Measurements from ENCODE around the gene FRY.
"Not testable (repeated sequence)": the region's sequence is repeated elsewhere in the genome, so short reads cannot be mapped to it uniquely, and the experiment has no call there.

The FRY gene

GRCh38 chr13:31998131-31998530, 33.4 kb upstream of the FRY start:
- no CpG with 5 or more reads among the region's 6 CpGs for WGBS, 2 experiments (ENCODE audit: insufficient coverage in 2 of 2)
- Histone ChIP-seq H3K4me1 (ENCODE audit: control insufficient read depth, insufficient read depth, low read length, poor library complexity, severe bottlenecking) (no peaks in the 10 kb centered on the region), H3K4me3 (ENCODE audit: extremely low read depth, insufficient read depth, low read length, poor library complexity, severe bottlenecking) (no peak overlapping the region), H3K36me3 (ENCODE audit: control insufficient read depth, insufficient read depth, low read length) (no peaks in the 10 kb centered on the region), H3K27ac (ENCODE audit: low read depth, low read length, severe bottlenecking) (no peak overlapping the region), H3K9me3 (ENCODE audit: control insufficient read depth, low read length) (no peaks in the 10 kb centered on the region)

DNA sequence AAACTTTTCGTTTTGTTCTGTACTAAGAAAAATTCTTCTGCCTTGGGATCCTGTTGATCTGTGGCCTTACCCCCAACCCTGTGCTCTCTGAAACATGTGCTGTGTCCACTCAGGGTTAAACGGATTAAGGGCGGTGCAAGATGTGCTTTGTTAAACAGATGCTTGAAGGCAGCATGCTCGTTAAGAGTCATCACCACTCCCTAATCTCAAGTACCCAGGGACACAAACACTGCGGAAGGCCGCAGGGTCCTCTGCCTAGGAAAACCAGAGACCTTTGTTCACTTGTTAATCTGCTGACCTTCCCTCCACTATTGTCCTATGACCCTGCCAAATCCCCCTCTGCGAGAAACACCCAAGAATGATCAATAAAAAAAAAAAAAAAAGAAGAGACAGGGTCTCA, 30.8 kb upstream of the FRY start:
- H3K27ac ChIP-seq (ENCODE audit: low read depth, low read length, severe bottlenecking); H3K36me3 ChIP-seq (ENCODE audit: control insufficient read depth, insufficient read depth, low read length); H3K4me1 ChIP-seq (ENCODE audit: control insufficient read depth, insufficient read depth, low read length, poor library complexity, severe bottlenecking); H3K4me3 ChIP-seq (ENCODE audit: extremely low read depth, insufficient read depth, low read length, poor library complexity, severe bottlenecking); H3K9me3 ChIP-seq (ENCODE audit: control insufficient read depth, low read length): not testable (repeated sequence)
- no CpG with 5 or more reads among the region's 7 CpGs for WGBS, 2 experiments (ENCODE audit: insufficient coverage in 2 of 2)

GRCh38 chr13:32001154-32001768, 30.3 kb upstream of the FRY start:
- no peaks in the 10 kb centered on the region for H3K36me3 ChIP-seq (ENCODE audit: control insufficient read depth, insufficient read depth, low read length)
- no peak overlapping the region for H3K4me3 ChIP-seq (ENCODE audit: extremely low read depth, insufficient read depth, low read length, poor library complexity, severe bottlenecking)
- H3K27ac ChIP-seq (ENCODE audit: low read depth, low read length, severe bottlenecking), result no peak overlapping the region
- 83% methylated on average over 1 of the region's 1 CpG; no CpG with 5 or more reads in 1 of the 2 experiments for WGBS, 2 experiments (ENCODE audit: insufficient coverage in 2 of 2)
- no peaks in the 10 kb centered on the region for H3K9me3 ChIP-seq (ENCODE audit: control insufficient read depth, low read length)
- H3K4me1 ChIP-seq (ENCODE audit: control insufficient read depth, insufficient read depth, low read length, poor library complexity, severe bottlenecking), result no peaks in the 10 kb centered on the region

GRCh38 chr13:32001769-32002168, 29.8 kb upstream of the FRY start:
- Histone ChIP-seq H3K9me3 (ENCODE audit: control insufficient read depth, low read length) (no peaks in the 10 kb centered on the region), H3K36me3 (ENCODE audit: control insufficient read depth, insufficient read depth, low read length) (no peaks in the 10 kb centered on the region), H3K27ac (ENCODE audit: low read depth, low read length, severe bottlenecking) (no peak overlapping the region), H3K4me3 (ENCODE audit: extremely low read depth, insufficient read depth, low read length, poor library complexity, severe bottlenecking) (no peak overlapping the region), H3K4me1 (ENCODE audit: control insufficient read depth, insufficient read depth, low read length, poor library complexity, severe bottlenecking) (no peaks in the 10 kb centered on the region)
- WGBS, 2 experiments (ENCODE audit: insufficient coverage in 2 of 2), result no CpG with 5 or more reads among the region's 1 CpG

GRCh38 chr13:32002873-32003272, 28.7 kb upstream of the FRY start:
- WGBS, 2 experiments (ENCODE audit: insufficient coverage in 2 of 2), result 96% methylated on average over 3 of the region's 3 CpGs
- no peaks in the 10 kb centered on the region for H3K4me1 ChIP-seq (ENCODE audit: control insufficient read depth, insufficient read depth, low read length, poor library complexity, severe bottlenecking)
- H3K4me3 ChIP-seq (ENCODE audit: extremely low read depth, insufficient read depth, low read length, poor library complexity, severe bottlenecking), result no peak overlapping the region
- H3K9me3 ChIP-seq (ENCODE audit: control insufficient read depth, low read length), result no peaks in the 10 kb centered on the region
- no peaks in the 10 kb centered on the region for H3K36me3 ChIP-seq (ENCODE audit: control insufficient read depth, insufficient read depth, low read length)
- H3K27ac ChIP-seq (ENCODE audit: low read depth, low read length, severe bottlenecking), result no peak overlapping the region

DNA sequence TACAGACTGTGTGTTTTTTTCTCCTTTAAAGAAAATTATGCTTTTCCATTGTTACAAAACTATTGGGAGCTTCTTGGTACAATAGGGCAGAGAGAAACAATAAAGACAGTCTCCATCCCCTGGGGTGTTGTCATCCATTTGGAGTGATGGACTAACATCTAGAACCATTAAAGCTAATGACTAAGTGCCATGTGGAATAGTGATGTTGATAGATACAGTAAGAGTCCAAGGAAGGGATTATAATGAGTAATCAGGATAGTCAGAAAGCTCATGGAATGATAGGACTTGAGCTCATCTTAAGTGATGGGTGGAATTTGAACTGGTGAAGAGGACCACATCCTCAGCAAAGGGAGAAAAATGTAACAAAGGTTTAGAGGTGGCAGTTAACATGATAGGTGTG, 24.1 kb upstream of the FRY start:
- Histone ChIP-seq H3K9me3 (ENCODE audit: control insufficient read depth, low read length) (no peaks in the 10 kb centered on the region), H3K4me1 (ENCODE audit: control insufficient read depth, insufficient read depth, low read length, poor library complexity, severe bottlenecking) (no peaks in the 10 kb centered on the region), H3K27ac (ENCODE audit: low read depth, low read length, severe bottlenecking) (no peak overlapping the region), H3K36me3 (ENCODE audit: control insufficient read depth, insufficient read depth, low read length) (no peaks in the 10 kb centered on the region), H3K4me3 (ENCODE audit: extremely low read depth, insufficient read depth, low read length, poor library complexity, severe bottlenecking) (no peak overlapping the region)

DNA sequence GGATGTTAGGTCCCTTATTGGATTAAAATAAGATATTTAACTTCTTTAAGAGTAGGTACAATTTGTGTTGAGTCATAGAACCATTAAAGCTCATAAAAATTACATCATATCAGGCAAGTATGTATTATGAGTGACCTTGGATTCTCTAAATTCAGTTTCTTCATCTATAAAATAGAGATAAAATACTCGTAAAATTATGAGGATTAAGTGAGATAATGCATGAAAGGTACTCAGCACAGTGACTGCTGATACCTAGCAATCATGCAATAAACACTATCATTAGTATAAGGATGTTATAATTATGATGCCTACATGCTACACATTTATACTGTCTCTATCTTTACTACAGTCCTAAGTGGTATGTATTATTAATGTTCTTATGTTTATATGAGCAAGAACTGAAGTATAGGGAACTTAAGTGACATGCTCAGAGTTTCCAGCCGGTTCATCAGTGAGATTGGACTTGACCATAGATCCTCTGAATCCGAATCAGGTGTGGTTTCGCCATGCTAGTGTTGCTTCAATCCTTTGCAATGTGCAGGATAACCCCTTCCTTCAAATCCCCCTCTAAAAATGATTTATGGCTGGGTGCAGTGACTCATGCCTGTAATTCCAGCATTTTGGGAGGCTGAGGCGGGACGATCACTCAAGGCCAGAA, 22.9 kb upstream of the FRY start:
- H3K9me3 ChIP-seq (ENCODE audit: control insufficient read depth, low read length), result no peaks in the 10 kb centered on the region
- H3K36me3 ChIP-seq (ENCODE audit: control insufficient read depth, insufficient read depth, low read length), result no peaks in the 10 kb centered on the region
- no peak overlapping the region for H3K4me3 ChIP-seq (ENCODE audit: extremely low read depth, insufficient read depth, low read length, poor library complexity, severe bottlenecking)
- H3K4me1 ChIP-seq (ENCODE audit: control insufficient read depth, insufficient read depth, low read length, poor library complexity, severe bottlenecking), result no peaks in the 10 kb centered on the region
- WGBS, 2 experiments (ENCODE audit: insufficient coverage in 2 of 2), result 95 to 97% methylated on average over 4 to 5 of the region's 6 CpGs
- no peak overlapping the region for H3K27ac ChIP-seq (ENCODE audit: low read depth, low read length, severe bottlenecking)

- no peaks in the 10 kb centered on the region for H3K9me3 ChIP-seq (ENCODE audit: control insufficient read depth, low read length)
- WGBS, 2 experiments (ENCODE audit: insufficient coverage in 2 of 2), result 33 to 67% methylated on average over 1 of the region's 5 CpGs
- no peaks in the 10 kb centered on the region for H3K4me1 ChIP-seq (ENCODE audit: control insufficient read depth, insufficient read depth, low read length, poor library complexity, severe bottlenecking)
- H3K27ac ChIP-seq (ENCODE audit: low read depth, low read length, severe bottlenecking), result no peak overlapping the region
- no peak overlapping the region for H3K4me3 ChIP-seq (ENCODE audit: extremely low read depth, insufficient read depth, low read length, poor library complexity, severe bottlenecking)
- H3K36me3 ChIP-seq (ENCODE audit: control insufficient read depth, insufficient read depth, low read length), result no peaks in the 10 kb centered on the region
Observed at GRCh38 chr13:32009362-32009761, 22.2 kb upstream of the FRY start.

GRCh38 chr13:32010136-32010535, 21.4 kb upstream of the FRY start:
- WGBS, 2 experiments (ENCODE audit: insufficient coverage in 2 of 2), result 47 to 86% methylated on average over 1 to 2 of the region's 3 CpGs
- H3K9me3 ChIP-seq (ENCODE audit: control insufficient read depth, low read length), result no peaks in the 10 kb centered on the region
- H3K27ac ChIP-seq (ENCODE audit: low read depth, low read length, severe bottlenecking), result no peak overlapping the region
- H3K4me3 ChIP-seq (ENCODE audit: extremely low read depth, insufficient read depth, low read length, poor library complexity, severe bottlenecking), result no peak overlapping the region
- H3K36me3 ChIP-seq (ENCODE audit: control insufficient read depth, insufficient read depth, low read length), result no peaks in the 10 kb centered on the region
- no peaks in the 10 kb centered on the region for H3K4me1 ChIP-seq (ENCODE audit: control insufficient read depth, insufficient read depth, low read length, poor library complexity, severe bottlenecking)

- no peaks in the 10 kb centered on the region for H3K36me3 ChIP-seq (ENCODE audit: control insufficient read depth, insufficient read depth, low read length)
- no peak overlapping the region for H3K4me3 ChIP-seq (ENCODE audit: extremely low read depth, insufficient read depth, low read length, poor library complexity, severe bottlenecking)
- H3K4me1 ChIP-seq (ENCODE audit: control insufficient read depth, insufficient read depth, low read length, poor library complexity, severe bottlenecking), result no peaks in the 10 kb centered on the region
- no peaks in the 10 kb centered on the region for H3K9me3 ChIP-seq (ENCODE audit: control insufficient read depth, low read length)
- H3K27ac ChIP-seq (ENCODE audit: low read depth, low read length, severe bottlenecking), result no peak overlapping the region
Observed at GRCh38 chr13:32011971-32012370, 19.6 kb upstream of the FRY start.

DNA sequence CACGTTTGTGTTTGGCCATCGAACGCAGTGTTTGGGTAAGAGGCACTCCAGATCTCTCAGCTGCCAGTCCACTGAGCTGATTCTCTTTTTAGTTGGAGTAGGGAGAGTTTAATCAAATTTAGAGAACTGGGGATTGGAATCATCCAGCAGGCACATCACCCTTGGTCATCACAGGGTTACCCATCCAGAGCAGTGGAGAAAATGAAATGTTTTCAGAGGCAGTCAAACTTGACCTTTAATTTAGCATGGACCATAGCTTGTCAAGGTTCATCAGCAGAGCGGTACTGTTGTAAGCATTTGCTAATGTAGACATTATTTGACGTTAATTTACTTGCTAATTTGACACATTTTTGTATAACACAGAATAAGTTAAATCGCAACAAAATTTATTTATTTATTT, 18.4 kb upstream of the FRY start:
- WGBS, 2 experiments (ENCODE audit: insufficient coverage in 2 of 2), result 100% methylated on average over 3 of the region's 6 CpGs; no CpG with 5 or more reads in 1 of the 2 experiments
- Histone ChIP-seq H3K36me3 (ENCODE audit: control insufficient read depth, insufficient read depth, low read length) (no peaks in the 10 kb centered on the region), H3K4me3 (ENCODE audit: extremely low read depth, insufficient read depth, low read length, poor library complexity, severe bottlenecking) (no peak overlapping the region), H3K4me1 (ENCODE audit: control insufficient read depth, insufficient read depth, low read length, poor library complexity, severe bottlenecking) (no peaks in the 10 kb centered on the region), H3K27ac (ENCODE audit: low read depth, low read length, severe bottlenecking) (no peak overlapping the region), H3K9me3 (ENCODE audit: control insufficient read depth, low read length) (no peaks in the 10 kb centered on the region)
